HCT116 (cell line): ENCODE measurements around the gene GALNT2. TPM values are rescaled to one million over a fixed set of nuclear protein-coding genes. Genes with fewer than 3 reads are reported as not detected.
A peak's percentile ranks its signal among the peaks of the same experiment; 100 is the strongest.

ENCODE experiments used
- ATAC-seq: fragments of 200-7000 bp; cut with Tn5 transposase; 2 replicates; pipeline ENCODE4 v1.9.1; 2020; ENCODE audit warnings: mild to moderate bottlenecking, moderate library complexity
- BruUV-seq: library from RNA; stranded (reverse); fragments of 400-500 nt; replicated peaks from 2 replicates; lab custom pipeline; 2021; lab: Mats Ljungman, UMichigan
- CTCF ChIA-PET: fragments of 300-600 bp; sonication (Branson Sonifier 250); formaldehyde crosslinking; loops from one replicate; lab custom pipeline; 2021; ENCODE audit warnings: antibody characterized with exemption; lab: Charles Lee
- POLR2A ChIA-PET: fragments of 300-600, 350-600 bp; sonication (Branson Sonifier 250); formaldehyde crosslinking; loops from one replicate; lab custom pipeline; 2021; ENCODE audit warnings: antibody characterized with exemption; lab: Charles Lee
- RAD21 ChIA-PET, 2 experiments: fragments of 300-600 bp; sonication (Branson Sonifier 250); formaldehyde crosslinking; loops; one replicate each; lab custom pipeline; 2023; ENCODE audit warnings: low total read pairs in 2 of 2; ENCODE audit not compliant: uncharacterized antibody in 2 of 2, unreplicated experiment in 2 of 2, low non-redundant PET in 1 of 2; lab: Charles Lee
- DNase-seq: peaks from one replicate; pipeline ENCODE4 v3.0.0-alpha.2; 2010; ENCODE audit warnings: low read depth, low spot score
- H2AFZ ChIP-seq: fragments of 200-600 bp; shearing (Covaris generic), sonication (generic); 2 replicates; pipeline ENCODE4 v1.6.1; 2017; ENCODE audit warnings: low read depth, mixed run types, mixed read lengths, antibody characterized with exemption, low read length; ENCODE audit not compliant: poor library complexity, severe bottlenecking
- H3K27ac ChIP-seq: 2 replicates; pipeline ENCODE4 v1.5.1; 2012; ENCODE audit warnings: low read depth, low read length
- H3K27me3 ChIP-seq: fragments of 200-600 bp; sonication (generic); 2 replicates; pipeline ENCODE4 v1.6.1; 2016; ENCODE audit warnings: mixed run types, low read length, mixed read lengths; ENCODE audit not compliant: insufficient read depth
- H3K36me3 ChIP-seq, 2 experiments: fragments of 200-500 bp in 1 of 2; fragments of 200-600 bp in 1 of 2; sonication (Bioruptor generic) in 1 of 2; sonication (generic) in 1 of 2; 2 replicates each; pipeline versions ENCODE4 v1.5.1 to v1.6.1; 2014 to 2016; ENCODE audit warnings: low read length in 2 of 2, inconsistent platforms in 1 of 2, mixed read lengths in 1 of 2, mixed run types in 1 of 2; ENCODE audit not compliant: insufficient read depth in 2 of 2, control insufficient read depth in 1 of 2
- H3K4me1 ChIP-seq, 2 experiments: fragments of 200-600 bp in 1 of 2; sonication (generic) in 1 of 2; 2 replicates each; pipeline versions ENCODE4 v1.5.1 to v1.6.1; 2012 to 2017; ENCODE audit warnings: low read length in 2 of 2, inconsistent platforms in 1 of 2, mild to moderate bottlenecking in 1 of 2, mixed read lengths in 1 of 2, mixed run types in 1 of 2, moderate library complexity in 1 of 2; ENCODE audit not compliant: insufficient read depth in 2 of 2, control insufficient read depth in 1 of 2
- H3K4me2 ChIP-seq: fragments of 200-600 bp; sonication (generic); 2 replicates; pipeline ENCODE4 v1.6.1; 2017; ENCODE audit warnings: mixed run types, low read length, mixed read lengths
- H3K4me3 ChIP-seq, 2 experiments: fragments of 200-600 bp in 1 of 2; sonication (generic) in 1 of 2; replicated peaks in 1 of 2; 2 replicates each; pipeline ENCODE4 v1.5.1; 2011 to 2016; ENCODE audit warnings: low read length in 2 of 2, control low read depth in 1 of 2, low read depth in 1 of 2, mild to moderate bottlenecking in 1 of 2, mixed read lengths in 1 of 2, mixed run types in 1 of 2
- H3K79me2 ChIP-seq: fragments of 200-600 bp; sonication (generic); 2 replicates; pipeline ENCODE4 v1.6.1; 2017; ENCODE audit warnings: mild to moderate bottlenecking, mixed run types, low read length, moderate library complexity, mixed read lengths; ENCODE audit not compliant: insufficient read depth
- H3K9ac ChIP-seq: fragments of 200-600 bp; sonication (generic); 2 replicates; pipeline ENCODE4 v1.6.1; 2016; ENCODE audit warnings: low read length, mixed read lengths
- H3K9me2 ChIP-seq: fragments of 200-600 bp; sonication (generic), shearing (Covaris generic); 2 replicates; pipeline ENCODE4 v1.6.1; 2017; ENCODE audit warnings: mixed run types, mild to moderate bottlenecking, moderate library complexity; ENCODE audit not compliant: insufficient read depth
- H3K9me3 ChIP-seq, 2 experiments: fragments of 200-500 bp in 1 of 2; fragments of 200-600 bp in 1 of 2; sonication (Bioruptor generic) in 1 of 2; sonication (generic) in 1 of 2; 2 replicates each; pipeline ENCODE4 v1.6.1; 2014 to 2017; ENCODE audit warnings: low read length in 2 of 2, mixed read lengths in 2 of 2, inconsistent platforms in 1 of 2, low read depth in 1 of 2, mild to moderate bottlenecking in 1 of 2, mixed run types in 1 of 2, moderate library complexity in 1 of 2; ENCODE audit not compliant: control insufficient read depth in 1 of 2, insufficient read depth in 1 of 2
- H4K20me1 ChIP-seq: fragments of 200-600 bp; sonication (generic), shearing (Covaris generic); 2 replicates; pipeline ENCODE4 v1.6.1; 2017; ENCODE audit warnings: mixed run types, mild to moderate bottlenecking, moderate library complexity; ENCODE audit not compliant: insufficient read depth
- CEBPB ChIP-seq: IDR thresholded peaks from 2 replicates; pipeline ENCODE4 v1.6.1; 2012; ENCODE audit warnings: low read depth
- EGR1 ChIP-seq: IDR thresholded peaks from 2 replicates; pipeline ENCODE4 v1.6.1; 2012; ENCODE audit warnings: low read depth
- ELF1 ChIP-seq: IDR thresholded peaks from 2 replicates; pipeline ENCODE4 v1.6.1; 2012; ENCODE audit warnings: low read depth, borderline replicate concordance
- EZH2 ChIP-seq: fragments of 200-600 bp; sonication (generic); IDR thresholded peaks from 2 replicates; pipeline ENCODE4 v1.6.1; 2017; ENCODE audit warnings: antibody characterized with exemption, mixed run types
- EZH2phosphoT487 ChIP-seq: fragments of 200-600 bp; IDR thresholded peaks from 2 replicates; pipeline ENCODE4 v1.6.1; 2018; ENCODE audit warnings: antibody characterized with exemption, borderline replicate concordance
- JUND ChIP-seq: IDR thresholded peaks from 2 replicates; pipeline ENCODE4 v1.6.1; 2012
- MAX ChIP-seq: IDR thresholded peaks from 2 replicates; pipeline ENCODE4 v1.6.1; 2012
- POLR2A ChIP-seq: IDR thresholded peaks from 2 replicates; pipeline ENCODE4 v1.7.0; 2011; ENCODE audit warnings: borderline replicate concordance; ENCODE audit not compliant: insufficient read depth, insufficient read length; ENCODE audit errors: extremely low read depth
- RAD21 ChIP-seq: IDR thresholded peaks from 2 replicates; pipeline ENCODE4 v1.6.1; 2012; ENCODE audit warnings: low read depth, mild to moderate bottlenecking
- SP1 ChIP-seq: IDR thresholded peaks from 2 replicates; pipeline ENCODE4 v1.6.1; 2012; ENCODE audit warnings: low read depth
- SRF ChIP-seq: IDR thresholded peaks from 2 replicates; pipeline ENCODE4 v1.6.1; 2012; ENCODE audit warnings: low read depth
- TCF7L2 ChIP-seq: IDR thresholded peaks from 2 replicates; pipeline ENCODE4 v1.7.0; 2011; ENCODE audit warnings: borderline replicate concordance, inconsistent platforms; ENCODE audit not compliant: insufficient read depth, insufficient read length; ENCODE audit errors: extremely low read depth
- YY1 ChIP-seq: IDR thresholded peaks from 2 replicates; pipeline ENCODE4 v1.6.1; 2011; ENCODE audit warnings: low read length, low read depth, moderate library complexity, mild to moderate bottlenecking; ENCODE audit not compliant: insufficient replicate concordance; ENCODE audit errors: extremely low read depth
- ZBTB33 ChIP-seq: IDR thresholded peaks from 2 replicates; pipeline ENCODE4 v1.6.1; 2011; ENCODE audit warnings: mild to moderate bottlenecking, low read length, moderate library complexity; ENCODE audit not compliant: insufficient replicate concordance; ENCODE audit errors: extremely low read depth
- ZNF274 ChIP-seq: fragments of 200-500 bp; sonication (Bioruptor generic); IDR thresholded peaks from 2 replicates; pipeline ENCODE4 v1.6.1; 2014; ENCODE audit warnings: mild to moderate bottlenecking, low read depth, low read length, inconsistent platforms
- intact Hi-C: fragments of 100-400 bp; cut with micrococcal nuclease; formaldehyde crosslinking; loops from 2 replicates; pipeline ENCODE4 v1.10.0; 2022
- total RNA-seq: library from RNA; stranded (reverse); gene quantifications from one replicate; pipeline ENCODE4 v1.2.1, GENCODE V29; 2021; ENCODE audit not compliant: unreplicated experiment

GALNT2 gene
- total RNA-seq, 1 experiment from 2014 or later = 40.8 TPM

- H3K9ac ChIP-seq = no peak overlapping the region
- no peak; the same call in 1 of the 2 replicates for ATAC-seq
- H3K79me2 ChIP-seq = no peaks in the 10 kb centered on the region
- no peaks in the 10 kb centered on the region for H3K36me3 ChIP-seq
- intact Hi-C loops = no loop called here
- no peaks in the 10 kb centered on the region for H3K27me3 ChIP-seq
- no peak for TF ChIP-seq SRF
- TF ChIP-seq POLR2A = no peak
- TF ChIP-seq MAX = no peak
- no peak for TF ChIP-seq TCF7L2
- TF ChIP-seq YY1 = no peak
- no peak; the same call in 1 of the 2 replicates for TF ChIP-seq JUND
- TF ChIP-seq ZBTB33 = no peak
- TF ChIP-seq EGR1 = no peak
- TF ChIP-seq RAD21 = no peak
- TF ChIP-seq ZNF274 = no peak
- TF ChIP-seq SP1 = no peak
- TF ChIP-seq CEBPB = no peak
- no peak for TF ChIP-seq ELF1
- no peak for TF ChIP-seq EZH2phosphoT487
- TF ChIP-seq EZH2 = no peak
- DNase-seq = no peak
- ChIA-PET POLR2A (no interaction called here), CTCF (interaction anchor here (0.6 kb wide), 1 partner anchor 770 kb away, joined by 3 read pairs; no protein-coding TSS in a partner anchor), RAD21 (no interaction called here)
- peak overlapping the region; percentile 49 for H3K4me2 ChIP-seq
- H4K20me1 ChIP-seq = no peaks in the 10 kb centered on the region
- no peak overlapping the region for H3K27ac ChIP-seq
- H3K4me3 ChIP-seq = no peak overlapping the region
- BruUV-seq = no TSS peak
- no peaks in the 10 kb centered on the region for H3K9me2 ChIP-seq
- H2AFZ ChIP-seq = peak overlapping the region; percentile 12
- no peaks in the 10 kb centered on the region for H3K9me3 ChIP-seq
- peaks cover 5 to 10% of the 10 kb centered on the region in 2 experiments; a peak in 3 of 4 replicates for H3K4me1 ChIP-seq
Measured at GRCh38 chr1:230328342-230329015, 261.4 kb downstream of the GALNT2 start.
